Activated CD4-positive, alpha-beta T cell treated with anti-CD3 and anti-CD28 coated beads, Interleukin-10, Interleukin-2, amounts not matched to agents 100 ng/mL and 50 ng/mL, durations not matched to agents 16 hours and 8 hours (primary cell): Measurements from ENCODE around the gene UGT1A9.
"Not testable (repeated sequence)": the region's sequence is repeated elsewhere in the genome, so short reads cannot be mapped to it uniquely, and the experiment has no call there.

ENCODE experiments used
- DNase-seq: peaks from one replicate; pipeline ENCODE4 v3.0.0-alpha.2; 2020

Gene UGT1A9

DNA sequence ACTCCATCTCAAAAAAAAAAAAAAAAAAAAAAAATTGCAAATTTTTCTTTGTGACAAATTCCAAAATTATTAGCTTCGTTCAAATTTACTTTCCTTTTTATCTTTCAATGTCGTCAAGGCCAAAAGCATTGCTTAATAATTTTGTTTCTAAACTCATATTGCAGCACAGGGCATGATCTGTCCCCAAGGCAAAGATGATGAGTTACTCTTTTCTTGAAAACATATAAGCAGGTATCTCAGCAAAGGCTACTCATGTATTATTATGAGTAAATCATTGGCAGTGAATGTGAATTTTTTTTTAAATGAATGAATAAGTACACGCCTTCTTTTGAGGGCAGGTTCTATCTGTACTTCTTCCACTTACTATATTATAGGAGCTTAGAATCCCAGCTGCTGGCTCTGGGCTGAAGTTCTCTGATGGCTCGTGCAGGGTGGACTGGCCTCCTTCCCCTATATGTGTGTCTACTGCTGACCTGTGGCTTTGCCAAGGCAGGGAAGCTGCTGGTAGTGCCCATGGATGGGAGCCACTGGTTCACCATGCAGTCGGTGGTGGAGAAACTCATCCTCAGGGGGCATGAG, 9.9 kb downstream of the UGT1A9 start, which contains the start of gene UGT1A7:
Gene UGT1A7 (plus strand): TSS at position 381 of the 579 bp plus-strand sequence. CDS start 37 bp downstream, at position 418.
- DNase-seq: no peak

- DNase-seq: no peak
These were observed 12.9 kb downstream of the UGT1A9 start for GRCh38 chr2:233684640-233685039.

GRCh38 chr2:233686928-233687327, 15.2 kb downstream of the UGT1A9 start:
- no peak for DNase-seq

- DNase-seq: no peak
These were observed 16.6 kb downstream of the UGT1A9 start for GRCh38 chr2:233688341-233688740.

DNA sequence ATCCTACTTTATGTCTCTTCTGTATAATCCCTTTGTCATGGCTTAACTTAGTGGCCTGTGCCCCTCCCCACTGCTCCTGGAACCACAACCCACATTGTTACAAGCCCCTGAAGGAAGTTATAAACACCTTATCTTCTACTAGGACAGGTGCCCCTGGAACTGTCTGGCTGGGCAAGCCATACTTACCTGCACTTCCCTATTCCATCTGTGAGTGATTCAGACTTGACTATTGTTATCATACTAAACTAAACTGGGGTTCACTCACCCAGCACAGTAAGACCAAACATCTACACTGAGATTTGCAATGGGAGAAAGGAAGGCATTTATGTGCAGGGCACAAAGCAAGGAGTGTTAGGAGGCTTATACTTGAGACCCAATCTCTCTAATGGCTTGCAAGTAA, 17.3 kb downstream of the UGT1A9 start:
- no peak for DNase-seq

DNA sequence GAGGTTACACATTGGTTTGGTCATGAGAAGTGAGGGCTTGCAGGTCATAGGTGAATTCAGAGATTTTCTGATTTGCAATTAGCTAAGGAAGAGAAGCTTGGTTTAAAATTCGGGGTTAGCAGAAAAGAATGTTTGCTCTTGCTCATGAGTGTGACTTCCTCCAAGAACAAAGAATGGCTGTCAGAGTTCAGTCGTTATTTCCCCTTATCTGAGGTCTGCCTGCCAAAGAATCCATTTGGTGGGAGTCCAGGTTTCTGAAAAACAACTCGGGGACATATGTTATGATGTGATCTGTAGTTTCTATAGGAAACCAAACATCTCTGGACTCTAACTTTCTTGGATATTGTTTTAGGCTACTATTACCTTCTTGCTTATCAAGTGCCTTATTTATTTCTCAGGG, 17.8 kb downstream of the UGT1A9 start:
- no peak for DNase-seq

GRCh38 chr2:233690444-233690843, 18.7 kb downstream of the UGT1A9 start:
- no peak for DNase-seq

GRCh38 chr2:233691443-233692433, 20.0 kb downstream of the UGT1A9 start:
- DNase-seq: no peak

DNA sequence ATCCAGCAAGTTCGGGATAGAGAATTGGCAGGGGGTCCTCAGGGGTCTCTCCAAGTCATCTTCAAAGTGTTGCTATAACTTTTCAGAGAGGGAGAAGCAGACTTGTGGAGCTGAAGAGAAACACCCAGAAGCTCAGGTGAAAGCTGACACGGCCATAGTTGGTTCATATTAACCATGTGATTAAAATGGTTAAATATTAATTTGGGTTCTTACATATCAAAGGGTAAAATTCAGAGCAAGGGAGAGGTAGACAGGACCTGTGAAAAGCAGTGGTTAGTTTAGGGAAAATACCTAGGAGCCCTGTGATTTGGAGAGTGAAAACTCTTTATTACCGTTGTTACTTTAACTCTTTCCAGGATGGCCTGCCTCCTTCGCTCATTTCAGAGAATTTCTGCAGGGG, 20.9 kb downstream of the UGT1A9 start, which contains the start of gene UGT1A6:
Gene UGT1A6 (plus strand): TSS at position 243 of the 400 bp plus-strand sequence. CDS start 115 bp downstream, at position 358.
- DNase-seq: no peak

DNA sequence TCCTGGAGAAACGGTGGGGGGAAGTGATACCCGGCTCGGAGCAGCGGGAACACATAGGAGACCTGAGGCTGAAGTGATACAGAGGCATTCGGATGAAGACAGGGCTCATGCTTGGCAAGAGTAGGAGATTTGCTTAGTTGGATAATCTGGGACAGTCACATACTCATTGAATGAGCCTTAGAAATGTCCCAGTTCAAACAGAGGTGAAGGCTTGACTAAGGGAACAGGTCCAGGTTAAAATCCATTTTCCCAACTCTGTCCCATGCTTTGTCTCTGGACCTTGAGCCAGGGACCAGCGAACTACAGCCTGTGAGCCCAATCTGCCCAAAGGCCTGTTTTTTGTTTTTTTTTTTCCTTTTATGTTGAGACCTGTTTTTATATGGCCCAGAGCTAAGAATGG, 22.3 kb downstream of the UGT1A9 start:
- no peak for DNase-seq

DNA sequence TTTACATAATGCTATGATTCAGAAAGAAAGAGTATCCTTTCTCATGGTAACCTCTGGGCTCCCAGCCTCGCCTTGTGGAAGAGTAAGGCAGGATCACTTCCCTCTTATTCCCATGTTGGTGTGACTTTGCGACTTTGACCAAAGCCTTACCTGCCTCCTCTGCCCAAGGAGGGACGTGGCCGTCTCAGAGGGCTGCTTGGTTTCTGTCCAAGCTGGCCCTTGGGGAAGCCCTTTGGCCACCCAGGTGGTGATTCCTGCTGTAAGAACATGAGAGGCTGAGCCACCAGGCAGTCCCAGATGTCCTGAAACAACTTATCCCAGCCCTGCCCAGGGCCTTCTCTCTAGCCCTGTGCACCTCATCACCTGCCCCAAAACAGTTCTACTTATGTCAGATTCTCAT, 27.0 kb downstream of the UGT1A9 start:
- no peak for DNase-seq

DNA sequence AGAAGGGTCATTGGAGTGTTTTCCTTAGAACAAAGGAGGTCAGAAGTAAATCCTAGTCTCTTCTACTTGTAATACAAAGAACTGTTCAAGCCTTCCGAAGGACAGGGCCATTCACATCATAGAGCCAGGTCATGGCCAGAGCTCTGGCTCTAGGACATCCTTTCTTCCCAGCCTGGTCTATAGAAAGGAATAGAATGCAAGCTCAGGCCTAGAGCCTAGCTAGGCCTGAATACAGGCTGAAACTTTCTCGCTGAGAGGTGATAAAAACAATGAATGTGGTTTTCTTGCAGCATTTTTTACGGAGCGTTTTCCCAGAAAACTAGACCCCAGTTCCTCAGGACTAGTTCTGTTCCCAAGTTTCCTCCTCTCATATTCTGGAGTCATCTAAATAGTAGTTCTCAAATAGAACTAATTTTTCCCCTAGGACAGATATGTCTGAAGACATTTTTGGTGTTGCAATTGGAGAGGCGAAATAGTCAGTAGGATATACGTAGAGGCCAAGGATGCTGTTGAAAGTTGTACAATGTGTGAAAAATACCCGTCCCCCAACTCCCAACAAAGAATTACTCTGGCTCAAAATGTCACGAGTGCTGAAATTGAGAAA, 27.8 kb downstream of the UGT1A9 start:
- DNase-seq: no peak

DNA sequence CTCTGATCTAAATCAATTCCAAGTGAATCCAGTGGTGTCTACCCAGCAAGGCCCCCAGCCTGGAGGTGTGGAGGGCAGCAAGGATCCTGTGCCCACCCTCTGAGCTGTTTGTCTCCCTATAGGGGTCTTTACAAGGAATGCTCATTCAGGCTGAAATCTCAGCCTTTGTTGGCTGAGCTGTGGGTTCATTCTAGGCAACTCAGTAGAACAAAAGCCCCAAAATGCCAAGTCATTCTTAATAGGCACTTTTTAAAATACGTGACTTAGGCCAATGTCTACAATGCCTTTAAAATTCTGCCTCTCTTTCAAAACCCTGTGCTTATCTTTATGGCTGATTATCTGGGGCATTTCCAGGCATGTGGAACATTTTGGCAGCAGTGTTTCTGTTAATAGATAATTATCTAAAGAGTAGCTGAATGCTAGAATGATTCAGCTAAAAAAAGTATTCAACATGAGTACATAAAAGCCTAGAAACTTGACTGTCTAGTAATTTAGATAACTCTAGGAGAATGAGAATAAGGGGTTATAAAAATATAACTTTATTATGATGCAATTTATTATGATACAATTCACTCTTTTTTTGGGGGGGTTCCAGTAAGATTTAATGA, 28.4 kb downstream of the UGT1A9 start:
- no peak for DNase-seq

DNA sequence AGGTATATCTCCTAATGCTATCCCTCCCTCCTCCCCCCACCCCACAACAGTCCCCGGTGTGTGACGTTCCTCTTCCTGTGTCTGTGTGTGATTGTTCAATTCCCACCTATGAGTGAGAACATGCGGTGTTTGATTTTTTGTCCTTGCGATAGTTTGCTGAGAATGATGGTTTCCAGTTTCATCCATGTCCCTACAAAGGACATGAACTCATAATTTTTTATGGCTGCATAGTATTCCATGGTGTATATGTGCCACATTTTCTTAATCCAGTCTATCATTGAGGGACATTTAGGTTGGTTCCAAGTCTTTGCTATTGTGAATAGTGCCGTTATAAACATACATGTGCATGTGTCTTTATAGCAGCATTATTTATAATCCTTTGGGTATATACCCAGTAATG, 29.1 kb downstream of the UGT1A9 start:
- not testable (repeated sequence) for DNase-seq

- DNase-seq: no peak
These were observed 30.5 kb downstream of the UGT1A9 start for GRCh38 chr2:233702238-233702637.

- DNase-seq: no peak
These were observed 34.3 kb downstream of the UGT1A9 start for GRCh38 chr2:233705911-233706506.

DNA sequence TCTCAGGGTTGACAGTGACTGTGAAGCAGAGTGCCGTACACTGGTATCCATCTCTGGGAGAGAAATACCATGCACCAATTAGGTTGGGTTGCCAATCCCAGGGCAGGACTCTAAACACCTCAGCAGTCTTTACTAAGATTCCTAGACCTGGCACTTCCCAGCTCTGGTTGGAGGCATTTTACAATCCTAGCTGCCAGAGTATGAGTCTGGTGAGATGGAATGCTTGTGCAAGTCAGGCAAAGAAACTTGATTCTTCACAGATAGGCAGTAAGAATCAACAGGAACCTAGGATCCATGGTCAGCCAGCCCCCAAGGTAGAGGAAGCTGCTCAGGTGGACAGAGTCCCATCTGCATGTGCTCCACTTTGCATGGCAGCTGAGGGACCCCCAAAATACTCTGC, 35.0 kb downstream of the UGT1A9 start:
- no peak for DNase-seq

GRCh38 chr2:233707940-233708644, 36.4 kb downstream of the UGT1A9 start:
- no peak for DNase-seq

GRCh38 chr2:233708942-233709341, 37.2 kb downstream of the UGT1A9 start:
- no peak for DNase-seq

DNA sequence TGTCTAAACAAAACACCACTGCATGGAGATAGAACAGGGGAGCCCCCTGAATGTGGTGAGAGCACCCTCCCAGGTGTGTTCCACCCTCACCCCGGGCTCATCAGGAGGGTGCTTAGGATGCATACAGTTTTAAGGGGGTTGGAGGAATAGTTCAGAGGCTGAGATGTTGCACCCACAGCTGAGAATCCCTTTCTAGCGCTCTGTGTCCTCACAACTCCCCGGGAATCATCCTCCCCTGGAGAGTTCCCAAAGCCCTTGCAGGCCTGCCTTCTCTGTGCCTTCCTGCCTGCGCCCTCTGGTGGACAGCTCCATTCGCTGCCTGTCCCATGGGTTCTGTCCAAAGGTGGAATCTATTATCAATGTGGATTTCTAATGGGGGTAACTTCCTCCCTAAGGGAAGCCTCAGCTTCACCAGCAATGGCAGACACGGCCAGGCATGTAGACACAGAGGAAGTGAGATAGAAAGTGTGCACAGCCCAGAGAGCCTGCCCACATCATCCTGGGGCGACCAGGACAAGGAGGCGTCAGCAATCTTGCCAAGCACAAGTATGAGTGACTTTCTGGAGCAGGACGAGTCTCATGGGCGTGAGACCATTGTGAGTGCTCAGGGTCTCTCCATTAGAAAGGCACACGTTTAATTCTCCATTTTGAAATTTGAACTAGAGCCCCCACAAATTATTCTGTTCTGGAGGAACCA, 39.8 kb downstream of the UGT1A9 start:
- peak; percentile 68 for DNase-seq

- no peak for DNase-seq
These were observed 41.0 kb downstream of the UGT1A9 start, which contains the start of gene UGT1A5 for GRCh38 chr2:233712611-233713261. Gene UGT1A5 (plus strand): TSS chr2:233712907. CDS start chr2:233712992, 85 bp downstream.
